Fibroblast of villous mesenchyme (primary cell): Measurements from ENCODE around the gene AGR2. TPM values are rescaled to one million over a fixed set of nuclear protein-coding genes. Genes with fewer than 3 reads are reported as not detected.

Source experiments
- DNase-seq: peaks from one replicate; pipeline ENCODE4 v3.0.0-alpha.2; 2010; ENCODE audit warnings: low read depth
- H3K4me3 ChIP-seq: 2 replicates; pipeline ENCODE4 v1.5.1; 2011; ENCODE audit warnings: low read depth, mild to moderate bottlenecking, low read length
- CTCF ChIP-seq: IDR thresholded peaks from 2 replicates; pipeline ENCODE4 v1.5.1; 2012; ENCODE audit warnings: low read depth, mild to moderate bottlenecking, low read length; ENCODE audit not compliant: insufficient read depth
- total RNA-seq: library from RNA; depleted of rRNA; stranded (reverse); fragments of >200 nt; gene quantifications from 2 replicates; pipeline ENCODE4 v1.2.3, GENCODE V29; 2012

Gene AGR2
- total RNA-seq, 1 donor: not detected

GRCh38 chr7:16815001-16815400, 10.2 kb upstream of the AGR2 start:
- no peak for DNase-seq
- no peak overlapping the region for H3K4me3 ChIP-seq
- TF ChIP-seq CTCF: no peak

DNA sequence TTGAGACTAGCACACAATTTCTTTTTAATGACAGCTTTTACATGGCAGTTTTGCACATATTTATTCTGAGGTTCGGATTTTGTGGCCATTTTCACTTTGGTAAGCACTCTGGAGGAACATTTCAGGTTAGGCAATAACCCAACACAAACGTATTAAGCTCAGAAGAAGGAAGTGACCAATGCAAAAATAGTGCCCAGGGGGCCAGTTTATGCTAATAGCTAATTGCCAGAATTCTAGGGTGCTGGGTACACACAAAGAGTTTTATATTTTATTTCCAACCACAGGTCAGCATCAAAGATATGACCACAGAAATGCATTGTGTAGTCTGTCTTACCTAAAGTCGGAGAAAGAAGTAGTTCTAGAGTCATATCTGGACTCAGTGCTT, 8.4 kb upstream of the AGR2 start:
- no peak for TF ChIP-seq CTCF
- DNase-seq: no peak
- H3K4me3 ChIP-seq: no peak overlapping the region

DNA sequence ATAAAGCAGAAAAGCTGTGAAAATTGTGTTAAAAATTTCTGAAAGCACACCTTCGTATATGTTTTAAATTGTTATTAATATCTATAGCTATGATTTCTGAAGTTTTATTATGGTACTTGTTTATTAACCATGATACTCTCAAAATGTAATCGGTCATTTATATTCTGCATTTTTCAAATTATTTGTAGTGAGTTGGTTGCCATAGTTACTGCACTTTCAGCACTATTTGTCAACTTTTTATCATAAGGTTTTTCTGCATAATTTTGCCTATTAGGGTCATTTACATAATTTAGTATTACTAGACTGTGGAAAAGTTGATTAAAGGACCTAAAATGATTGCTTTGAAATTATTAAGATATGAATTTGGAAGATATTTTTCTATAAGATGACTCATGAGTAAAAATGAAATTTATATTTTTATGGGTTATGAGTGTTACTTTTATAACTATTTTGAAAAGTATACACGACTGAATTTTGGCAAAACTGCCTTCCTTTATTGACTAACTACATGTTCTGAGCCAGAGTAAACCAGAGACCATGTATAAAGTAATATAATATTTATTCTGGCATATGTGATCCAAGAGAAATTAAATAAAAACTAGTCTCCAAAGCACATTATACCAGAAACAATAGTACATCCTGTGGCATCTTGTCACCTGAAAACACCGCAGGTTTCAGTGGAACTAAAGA, 7.9 kb upstream of the AGR2 start:
- TF ChIP-seq CTCF: no peak
- no peak for DNase-seq

DNA sequence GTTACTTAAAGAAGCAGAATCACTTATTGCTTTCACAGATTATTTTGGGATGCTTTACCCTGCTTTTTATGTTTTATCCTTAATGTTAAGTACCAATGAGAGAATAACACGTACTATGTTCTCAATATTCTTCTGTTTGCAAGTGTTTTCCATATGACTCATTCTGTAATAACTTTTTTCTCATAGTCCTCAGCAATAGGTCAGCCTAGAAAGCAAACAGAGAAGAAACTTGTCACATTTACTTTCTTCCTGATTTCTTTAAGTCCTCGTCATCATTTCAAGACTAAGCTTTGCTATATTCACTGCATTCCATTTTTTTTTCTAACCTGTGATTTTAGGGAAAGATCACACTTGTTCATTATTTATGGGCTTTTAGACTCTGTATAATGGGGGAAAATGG, 6.8 kb upstream of the AGR2 start:
- H3K4me3 ChIP-seq: no peak overlapping the region
- peak; percentile 69 for DNase-seq
- TF ChIP-seq CTCF: no peak

More for the DNA sequence above, 7.9 kb upstream of the AGR2 start:
- H3K4me3 ChIP-seq: no peak overlapping the region

- no peak for TF ChIP-seq CTCF
- no peak for DNase-seq
- H3K4me3 ChIP-seq: no peak overlapping the region
These were observed 5.8 kb upstream of the AGR2 start for GRCh38 chr7:16810573-16810972.

- H3K4me3 ChIP-seq: no peak overlapping the region
- DNase-seq: no peak
- TF ChIP-seq CTCF: no peak
These were observed 5.3 kb upstream of the AGR2 start for GRCh38 chr7:16810112-16810511.

DNA sequence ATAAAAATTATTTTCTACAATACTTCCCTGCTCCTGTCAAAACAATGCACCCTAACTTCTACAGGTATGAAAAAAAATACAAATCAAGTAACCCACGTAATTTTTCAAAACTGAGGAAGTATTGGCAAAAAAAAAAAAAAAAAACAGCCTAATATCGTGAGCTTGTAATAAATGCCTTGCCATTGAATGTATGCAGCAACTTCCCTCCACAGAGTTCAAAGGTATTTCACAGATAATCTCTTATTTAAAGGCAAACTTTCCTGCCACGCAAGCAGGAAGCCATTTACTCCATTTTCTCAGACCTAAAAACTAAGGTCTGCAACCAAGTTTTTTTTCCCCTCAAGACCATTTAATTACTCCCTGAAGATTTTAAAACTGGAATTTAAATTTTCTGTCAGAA, 642 bp upstream of the AGR2 start:
- no peak for TF ChIP-seq CTCF
- DNase-seq: no peak

More for the DNA sequence above, 642 bp upstream of the AGR2 start:
- H3K4me3 ChIP-seq: no peak overlapping the region
